Testis (tissue), 3 donors: ENCODE data around the gene FBLN5. TPM values are rescaled to one million over a fixed set of nuclear protein-coding genes. Genes with fewer than 3 reads are reported as not detected.
"Not testable (repeated sequence)": the region's sequence is repeated elsewhere in the genome, so short reads cannot be mapped to it uniquely, and the experiment has no call there.

Experiments
- DNase-seq: peaks from one replicate; pipeline ENCODE4 v3.0.0-alpha.2; 2019
- H3K27ac ChIP-seq, 2 donors: fragments of 200-600 bp; sonication (generic); one replicate each; pipeline ENCODE4 v1.5.1; 2019
- H3K27me3 ChIP-seq: fragments of 200-600 bp; sonication (generic); one replicate; pipeline ENCODE4 v1.5.1; 2019
- H3K36me3 ChIP-seq: fragments of 200-600 bp; sonication (generic); one replicate; pipeline ENCODE4 v1.5.1; 2017; ENCODE audit warnings: low read depth; ENCODE audit errors: missing control alignments
- H3K4me1 ChIP-seq: fragments of 200-600 bp; sonication (generic); one replicate; pipeline ENCODE4 v1.5.1; 2019
- H3K4me3 ChIP-seq, 2 donors: fragments of 200-600 bp; sonication (generic); one replicate each; pipeline ENCODE4 v1.5.1; 2017 to 2019
- H3K9me3 ChIP-seq: fragments of 200-600 bp; sonication (generic); one replicate; pipeline ENCODE4 v1.5.1; 2017
- POLR2A ChIP-seq: fragments of 450-650 bp; IDR thresholded peaks from one replicate; pipeline ENCODE4 v1.6.1; 2017; ENCODE audit warnings: antibody characterized with exemption, mild to moderate bottlenecking, moderate library complexity
- WGBS, 2 donors: methylation state at CpG; one replicate each; pipeline ENCODE4 v1.1.5; 2018; 5-methylcytosine and 5-hydroxymethylcytosine counted together
- intact Hi-C: fragments of 100-400 bp; cut with DNase I; formaldehyde crosslinking; loops from one replicate; pipeline ENCODE4 v1.15.1; 2023; ENCODE audit warnings: low total_unique reads
- polyA plus RNA-seq: library from polyadenylated mRNA; stranded (reverse); fragments of 350-450 nt; fragmentation: Illumina TruSeq; extraction: RNeasy Lipid Tissue Mini Kit (QIAGEN cat#74804); gene quantifications from one replicate; pipeline ENCODE4 v1.2.3, GENCODE V29; 2014; ENCODE audit warnings: low read depth, low replicate concordance; ENCODE audit not compliant: insufficient read depth
- total RNA-seq, 2 donors: library from RNA; depleted of rRNA; stranded (reverse); fragments of >200 nt; gene quantifications; one replicate each; pipeline ENCODE4 v1.2.3, GENCODE V29; 2016
- TF ChIP-seq, protein P1 (sequence below), 3 experiments: fragments of 450-650 bp in 2 of 3; fragments of 200-600 bp in 1 of 3; sonication (generic) in 1 of 3; IDR thresholded peaks; one replicate each; pipeline ENCODE4 v1.5.1; 2016 to 2019; ENCODE audit warnings: antibody characterized with exemption in 3 of 3, mild to moderate bottlenecking in 2 of 3, moderate library complexity in 1 of 3

FBLN5 gene
- total and polyA plus RNA-seq, 3 donors from 2014 or later, result 88.1 to 118 (median 110) TPM

DNA sequence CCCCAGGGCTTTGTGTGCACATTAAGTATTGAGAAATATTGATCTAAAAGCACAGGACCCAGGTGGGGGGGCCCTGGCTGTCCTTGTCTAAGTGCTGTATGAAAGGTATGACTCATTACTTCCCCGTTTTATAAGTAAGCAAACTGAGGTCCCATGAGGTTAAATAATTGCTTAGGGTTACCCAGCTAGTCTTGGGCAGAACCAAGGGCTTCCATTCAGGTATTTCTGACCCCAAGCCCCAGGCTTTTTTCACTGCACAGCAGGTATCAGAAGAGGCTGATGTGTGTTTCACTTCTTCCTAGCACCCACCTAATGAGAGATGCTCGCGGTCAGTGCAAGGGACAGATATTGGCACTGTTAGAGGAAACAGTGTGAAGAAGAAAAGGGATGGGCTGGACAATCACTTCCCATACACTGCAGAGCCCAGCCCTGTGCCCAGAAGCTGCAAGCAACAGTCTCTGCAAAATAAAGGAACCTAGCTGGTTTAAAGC, 75.4 kb downstream of the FBLN5 start:
- Histone ChIP-seq H3K4me3 (no peak overlapping the region), H3K27me3 (no peaks in the 10 kb centered on the region), H3K9me3 (no peaks in the 10 kb centered on the region), H3K4me1 (peaks cover 10% of the 10 kb centered on the region), H3K36me3 (no peaks in the 10 kb centered on the region), H3K27ac (peak overlapping the region in 1 of 2 donors; percentile 9)
- intact Hi-C loops, result no loop called here
- WGBS, 2 donors, result 69 to 75% methylated on average over 3 of the region's 3 CpGs
- no peak for DNase-seq
- TF ChIP-seq, protein P1, sequence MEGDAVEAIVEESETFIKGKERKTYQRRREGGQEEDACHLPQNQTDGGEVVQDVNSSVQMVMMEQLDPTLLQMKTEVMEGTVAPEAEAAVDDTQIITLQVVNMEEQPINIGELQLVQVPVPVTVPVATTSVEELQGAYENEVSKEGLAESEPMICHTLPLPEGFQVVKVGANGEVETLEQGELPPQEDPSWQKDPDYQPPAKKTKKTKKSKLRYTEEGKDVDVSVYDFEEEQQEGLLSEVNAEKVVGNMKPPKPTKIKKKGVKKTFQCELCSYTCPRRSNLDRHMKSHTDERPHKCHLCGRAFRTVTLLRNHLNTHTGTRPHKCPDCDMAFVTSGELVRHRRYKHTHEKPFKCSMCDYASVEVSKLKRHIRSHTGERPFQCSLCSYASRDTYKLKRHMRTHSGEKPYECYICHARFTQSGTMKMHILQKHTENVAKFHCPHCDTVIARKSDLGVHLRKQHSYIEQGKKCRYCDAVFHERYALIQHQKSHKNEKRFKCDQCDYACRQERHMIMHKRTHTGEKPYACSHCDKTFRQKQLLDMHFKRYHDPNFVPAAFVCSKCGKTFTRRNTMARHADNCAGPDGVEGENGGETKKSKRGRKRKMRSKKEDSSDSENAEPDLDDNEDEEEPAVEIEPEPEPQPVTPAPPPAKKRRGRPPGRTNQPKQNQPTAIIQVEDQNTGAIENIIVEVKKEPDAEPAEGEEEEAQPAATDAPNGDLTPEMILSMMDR (IDR thresholded peaks at IDR 0.05), result no peak

DNA sequence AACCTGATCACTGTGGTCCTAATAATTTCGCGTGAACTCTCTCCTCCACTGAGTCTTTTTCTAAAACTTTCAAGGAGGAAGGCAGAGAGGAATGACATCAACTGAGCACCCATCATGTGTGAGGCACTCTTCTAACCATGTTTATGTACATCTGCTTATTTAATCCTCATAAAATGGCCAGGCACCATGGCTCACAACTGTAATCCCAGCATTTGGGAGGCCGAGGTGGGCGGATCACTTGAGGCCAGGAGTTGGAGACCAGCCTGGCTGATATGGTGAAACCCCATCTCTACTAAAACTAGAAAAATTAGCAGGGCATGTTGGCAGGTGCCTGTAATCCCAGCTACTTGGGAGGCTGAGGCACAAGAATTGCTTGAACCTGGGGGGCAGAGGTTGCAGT, 76.1 kb downstream of the FBLN5 start:
- not testable (repeated sequence) for H3K36me3 ChIP-seq

DNA sequence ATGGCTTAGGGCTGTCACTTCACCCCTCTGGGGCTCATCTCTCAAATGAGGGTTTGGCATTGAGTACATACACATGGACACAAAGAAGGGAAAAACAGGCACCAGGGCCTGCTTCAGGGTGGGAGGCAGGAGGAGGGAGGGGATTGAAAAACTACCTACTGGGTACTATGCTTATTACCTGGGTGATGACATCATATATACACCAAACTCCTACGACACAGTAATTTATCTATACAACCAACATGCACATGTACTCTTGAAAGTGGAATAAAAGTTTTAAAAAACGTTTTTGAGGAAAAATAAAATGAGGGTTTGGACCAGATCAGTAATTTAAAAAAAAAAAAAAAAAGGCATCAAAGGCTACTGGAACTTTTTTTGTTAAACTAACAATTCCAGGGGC, 76.6 kb downstream of the FBLN5 start:
- TF ChIP-seq POLR2A, result no peak
- TF ChIP-seq, protein P1 (IDR thresholded peaks at IDR 0.05), result no peak
- intact Hi-C loops, result no loop called here
- Histone ChIP-seq H3K4me3 (no peak overlapping the region), H3K9me3 (no peaks in the 10 kb centered on the region), H3K27me3 (no peaks in the 10 kb centered on the region), H3K27ac (no peak overlapping the region), H3K36me3 (no peaks in the 10 kb centered on the region), H3K4me1 (peaks cover 10% of the 10 kb centered on the region)
- 66 to 68% methylated on average over 2 of the region's 2 CpGs for WGBS, 2 donors
- DNase-seq, result no peak

More for the DNA sequence above, 76.1 kb downstream of the FBLN5 start:
- DNase-seq, H3K27me3 ChIP-seq, intact Hi-C loops, H3K4me3 ChIP-seq, H3K4me1 ChIP-seq, H3K9me3 ChIP-seq: not testable (repeated sequence)
- whole genome bisulfite sequencing, 2 donors, result 70 to 91% methylated on average over 4 of the region's 4 CpGs
- peak overlapping the region in 1 of 2 donors; percentile 9 for H3K27ac ChIP-seq

DNA sequence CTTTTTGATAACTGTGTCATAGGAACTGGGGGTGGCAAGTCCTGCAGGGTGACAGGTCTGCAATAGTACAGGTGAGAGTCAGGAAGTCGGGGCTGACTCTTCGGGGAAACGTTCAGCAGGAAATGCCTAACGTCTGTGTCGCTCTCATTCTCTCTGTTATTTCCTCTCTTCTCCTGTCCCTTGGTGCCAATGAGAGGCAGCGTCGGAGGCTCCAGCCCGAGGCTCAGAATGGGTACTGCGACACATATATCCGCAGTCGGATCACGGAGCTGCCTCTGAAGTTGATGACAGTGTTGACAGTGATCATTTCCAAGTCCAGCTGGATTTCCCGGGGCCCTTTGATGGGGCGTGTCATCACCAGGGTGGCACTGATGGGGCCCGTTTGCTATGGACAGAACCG, 77.5 kb downstream of the FBLN5 start:
- intact Hi-C loops, result no loop called here
- H3K36me3 ChIP-seq, result no peaks in the 10 kb centered on the region
- DNase-seq, result no peak
- no peak overlapping the region for H3K4me3 ChIP-seq
- no peaks in the 10 kb centered on the region for H3K9me3 ChIP-seq
- 77 to 87% methylated on average over 16 of the region's 16 CpGs for WGBS, 2 donors
- H3K27ac ChIP-seq, result no peak overlapping the region
- TF ChIP-seq POLR2A, result no peak
- TF ChIP-seq, protein P1 (IDR thresholded peaks at IDR 0.05), result no peak
- no peaks in the 10 kb centered on the region for H3K27me3 ChIP-seq
- H3K4me1 ChIP-seq, result peaks cover 10% of the 10 kb centered on the region

DNA sequence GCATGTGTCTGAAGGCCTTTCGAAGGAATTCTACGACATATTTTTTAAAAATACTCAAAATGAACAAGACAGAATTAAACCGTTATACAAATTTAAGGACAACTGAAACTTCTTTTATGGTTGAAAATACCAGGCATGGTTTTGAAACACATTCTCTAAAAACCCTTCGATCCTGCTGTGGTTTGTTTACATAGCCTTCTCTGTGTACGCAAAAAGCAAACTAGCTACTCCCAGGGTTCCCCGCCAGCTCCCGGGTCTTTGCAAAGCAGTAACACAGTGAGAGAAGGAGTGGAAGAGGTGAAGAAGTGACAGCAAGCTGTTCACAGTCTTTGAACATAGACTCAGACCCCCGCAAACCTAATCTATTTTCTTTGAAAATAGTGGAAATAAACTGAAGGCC, 77.9 kb downstream of the FBLN5 start:
- Histone ChIP-seq H3K27me3 (no peaks in the 10 kb centered on the region), H3K4me1 (peaks cover 10% of the 10 kb centered on the region), H3K36me3 (no peaks in the 10 kb centered on the region), H3K9me3 (no peaks in the 10 kb centered on the region), H3K4me3 (no peak overlapping the region), H3K27ac (no peak overlapping the region)
- no peak for DNase-seq
- intact Hi-C loops, result no loop called here
- no peak for TF ChIP-seq POLR2A
- TF ChIP-seq, protein P1 (IDR thresholded peaks at IDR 0.05), result no peak
- WGBS, 2 donors, result 81 to 87% methylated on average over 8 of the region's 8 CpGs
